Stomach (tissue), 9 donors: ENCODE data around the gene TBXAS1. TPM values are rescaled to one million over a fixed set of nuclear protein-coding genes. Genes with fewer than 3 reads are reported as not detected.

Experiments
- DNase-seq, 2 donors: peaks; one replicate each; pipeline versions ENCODE4 v3.0.0 to v3.0.0-alpha.2; 2013 to 2019
- H3K27ac ChIP-seq, 5 donors: fragments of 200-600 bp in 4 of 5; sonication (generic) in 4 of 5; one replicate each; pipeline ENCODE4 v1.5.1; 2013 to 2019; ENCODE audit warnings: mild to moderate bottlenecking in 1 of 5, moderate library complexity in 1 of 5
- H3K27me3 ChIP-seq, 3 donors: fragments of 200-600 bp; sonication (generic); one replicate each; pipeline ENCODE4 v1.5.1; 2017 to 2019; ENCODE audit warnings: mixed run types in 1 of 3
- H3K36me3 ChIP-seq, 4 donors: fragments of 200-600 bp; sonication (generic); 1 replicate in 3 of 4; 2 replicates in 1 of 4; pipeline ENCODE4 v1.5.1; 2016 to 2019
- H3K4me1 ChIP-seq, 4 donors: fragments of 200-600 bp; sonication (generic); one replicate each; pipeline ENCODE4 v1.5.1; 2016 to 2019
- H3K4me3 ChIP-seq, 4 donors: fragments of 200-600 bp; sonication (generic) in 3 of 4; one replicate each; pipeline ENCODE4 v1.5.1; 2016 to 2019; ENCODE audit warnings: mild to moderate bottlenecking in 1 of 4
- H3K9me3 ChIP-seq, 4 donors: fragments of 200-600 bp; sonication (generic); one replicate each; pipeline ENCODE4 v1.5.1; 2016 to 2019
- CTCF ChIP-seq, 7 experiments: fragments of 450-650 bp in 4 of 7; fragments of 200-600 bp in 3 of 7; sonication (generic) in 3 of 7; IDR thresholded peaks; one replicate each; pipeline ENCODE4 v1.5.1; 2016 to 2019; ENCODE audit warnings: antibody characterized with exemption in 7 of 7, control low read depth in 2 of 7, mild to moderate bottlenecking in 1 of 7
- EP300 ChIP-seq: sonication (generic); formaldehyde crosslinking; IDR thresholded peaks from one replicate; pipeline ENCODE4 v1.6.1; 2017; ENCODE audit warnings: antibody characterized with exemption
- POLR2A ChIP-seq, 4 donors: fragments of 450-650 bp; IDR thresholded peaks; one replicate each; pipeline ENCODE4 v1.6.1; 2016; ENCODE audit warnings: antibody characterized with exemption in 4 of 4, control low read depth in 2 of 4, mild to moderate bottlenecking in 1 of 4, moderate library complexity in 1 of 4
- POLR2AphosphoS5 ChIP-seq, 3 donors: sonication (generic); formaldehyde crosslinking; IDR thresholded peaks; one replicate each; pipeline ENCODE4 v1.6.1; 2016; ENCODE audit warnings: antibody characterized with exemption in 3 of 3
- WGBS, 5 donors: extraction: QIAGEN DNeasy Blood & Tissue Kit in 3 of 5; methylation state at CpG; one replicate each; pipeline versions ENCODE4 v1.1.5 to v1.1.7; 2013 to 2018; 5-methylcytosine and 5-hydroxymethylcytosine counted together
- intact Hi-C: fragments of 100-400 bp; cut with DNase I; formaldehyde crosslinking; loops from one replicate; pipeline ENCODE4 v1.15.1; 2023; ENCODE audit warnings: low total_unique reads
- polyA plus RNA-seq, 3 donors: library from polyadenylated mRNA; stranded (reverse); fragments of 200-250 nt; gene quantifications; one replicate each; pipeline ENCODE4 v1.2.3, GENCODE V29; 2013
- total RNA-seq, 5 donors: library from RNA; depleted of rRNA; stranded (reverse); fragments of >200 nt; gene quantifications; one replicate each; pipeline versions ENCODE4 v1.1.0 to v1.2.3, GENCODE V29; 2014 to 2016
- donor health status: healthy with polysubstance abuse.
- donor health status: Bipolar disorder and iron deficiency.
- donor health status: healthy.

Gene TBXAS1
- total and polyA plus RNA-seq, 8 donors = 1.4 to 92.8 (median 15.1) TPM

DNA sequence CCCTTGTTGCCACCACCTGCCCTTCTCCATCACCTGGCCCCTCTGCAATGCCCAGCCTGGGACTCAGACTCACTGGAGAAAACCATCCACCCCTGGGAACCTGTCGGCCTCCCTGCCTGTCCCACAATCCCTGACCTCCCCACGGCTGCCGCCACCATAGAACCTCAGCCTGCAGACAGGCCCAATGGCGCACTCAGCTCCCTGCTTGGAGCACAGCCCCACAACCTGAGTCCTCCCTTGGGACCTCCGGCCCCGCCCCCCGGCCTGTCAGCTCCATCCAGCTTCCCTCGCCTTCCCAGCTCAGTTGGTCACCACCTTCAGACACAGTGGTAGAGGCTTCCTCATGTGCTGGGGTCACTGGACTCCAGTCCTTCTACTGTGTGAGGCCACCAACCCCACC is 192.5 kb downstream of the TBXAS1 start:
- Histone ChIP-seq H3K9me3 (no peaks in the 10 kb centered on the region), H3K36me3 (peaks cover 16 to 58% (median 54%) of the 10 kb centered on the region in 4 donors), H3K27ac (no peak overlapping the region), H3K27me3 (no peaks in the 10 kb centered on the region), H3K4me1 (peaks cover 0 to 8% (median 0%) of the 10 kb centered on the region in 4 donors), H3K4me3 (no peak overlapping the region)
- no peak for TF ChIP-seq EP300
- TF ChIP-seq CTCF (IDR thresholded peaks at IDR 0.05) = no peak
- no peak for TF ChIP-seq POLR2A (IDR thresholded peaks at IDR 0.05)
- TF ChIP-seq POLR2AphosphoS5 (IDR thresholded peaks at IDR 0.05) = no peak
- intact Hi-C loops = no loop called here
- 87 to 97% (median 96%) methylated on average over 8 of the region's 8 CpGs for WGBS, 5 donors
- DNase-seq = no peak

GRCh38 chr7:140022582-140023211 is 193.6 kb downstream of the TBXAS1 start:
- DNase-seq = no peak
- Histone ChIP-seq H3K27me3 (no peaks in the 10 kb centered on the region), H3K9me3 (no peaks in the 10 kb centered on the region), H3K4me1 (peaks cover 0 to 8% (median 0%) of the 10 kb centered on the region in 4 donors), H3K4me3 (no peak overlapping the region), H3K36me3 (peaks cover 26 to 65% (median 65%) of the 10 kb centered on the region in 4 donors), H3K27ac (no peak overlapping the region)
- intact Hi-C loops = no loop called here
- TF ChIP-seq EP300 (no peak), CTCF (IDR thresholded peaks at IDR 0.05) (no peak), POLR2A (IDR thresholded peaks at IDR 0.05) (no peak), POLR2AphosphoS5 (IDR thresholded peaks at IDR 0.05) (no peak)
- 63 to 84% (median 76%) methylated on average over 7 of the region's 7 CpGs for WGBS, 5 donors

GRCh38 chr7:140023728-140024127 is 194.7 kb downstream of the TBXAS1 start:
- peaks cover 26 to 75% (median 75%) of the 10 kb centered on the region in 4 donors for H3K36me3 ChIP-seq

DNA sequence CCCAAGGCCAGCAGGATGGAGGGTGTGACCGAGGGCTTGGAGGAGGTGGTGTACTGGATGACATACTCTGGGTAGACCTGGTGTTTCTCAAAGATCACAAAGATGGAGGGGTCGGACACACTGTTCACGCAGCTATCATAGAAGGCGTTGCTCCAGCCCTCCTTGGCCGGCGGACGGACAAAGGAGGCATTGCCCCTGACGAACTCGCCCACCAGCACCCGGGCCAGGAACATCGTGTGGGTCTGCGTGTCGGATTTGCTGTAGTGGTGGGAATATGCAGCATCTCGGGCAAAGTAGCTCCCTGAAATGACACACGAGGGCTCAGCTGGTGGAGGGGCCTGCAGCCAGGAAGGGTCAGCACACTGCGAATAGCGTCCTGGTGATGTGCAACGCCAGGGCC is 195.5 kb downstream of the TBXAS1 start:
- H3K4me3 ChIP-seq = no peak overlapping the region
- no peak for TF ChIP-seq POLR2AphosphoS5 (IDR thresholded peaks at IDR 0.05)
- no peak for TF ChIP-seq CTCF (IDR thresholded peaks at IDR 0.05)
- TF ChIP-seq POLR2A (IDR thresholded peaks at IDR 0.05) = no peak
- no peak for TF ChIP-seq EP300
- intact Hi-C loops = no loop called here

More at GRCh38 chr7:140023728-140024127, 194.7 kb downstream of the TBXAS1 start:
- Histone ChIP-seq H3K27ac (no peak overlapping the region), H3K4me3 (no peak overlapping the region), H3K4me1 (peaks cover 0 to 8% (median 0%) of the 10 kb centered on the region in 4 donors), H3K9me3 (no peaks in the 10 kb centered on the region), H3K27me3 (no peaks in the 10 kb centered on the region)
- intact Hi-C loops = no loop called here
- 83 to 91% (median 90%) methylated on average over 6 of the region's 6 CpGs for WGBS, 5 donors
- no peak for DNase-seq
- TF ChIP-seq POLR2AphosphoS5 (IDR thresholded peaks at IDR 0.05) (no peak), POLR2A (IDR thresholded peaks at IDR 0.05) (no peak), CTCF (IDR thresholded peaks at IDR 0.05) (no peak), EP300 (no peak)

More for the DNA sequence above, 195.5 kb downstream of the TBXAS1 start:
- H3K36me3 ChIP-seq = peaks cover 26 to 76% (median 76%) of the 10 kb centered on the region in 4 donors
- no peaks in the 10 kb centered on the region for H3K9me3 ChIP-seq
- no peaks in the 10 kb centered on the region for H3K27me3 ChIP-seq
- 88 to 97% (median 95%) methylated on average over 14 to 18 of the region's 18 CpGs for WGBS, 5 donors
- peaks cover 0 to 8% (median 0%) of the 10 kb centered on the region in 4 donors for H3K4me1 ChIP-seq
- H3K27ac ChIP-seq = no peak overlapping the region
- no peak for DNase-seq
